Adipose tissue (tissue), 3 donors: ENCODE data around the gene GAL3ST2. TPM values are rescaled to one million over a fixed set of nuclear protein-coding genes. Genes with fewer than 3 reads are reported as not detected.
"Not testable (repeated sequence)": the region's sequence is repeated elsewhere in the genome, so short reads cannot be mapped to it uniquely, and the experiment has no call there.

Experiments
- H3K27ac ChIP-seq: one replicate; pipeline ENCODE4 v1.5.1; 2013; ENCODE audit warnings: low read depth, low read length
- WGBS, 3 donors: extraction: QIAGEN DNeasy Blood & Tissue Kit; methylation state at CpG; one replicate each; pipeline ENCODE4 v1.1.7; 2013; 5-methylcytosine and 5-hydroxymethylcytosine counted together
- polyA plus RNA-seq, 3 donors: library from polyadenylated mRNA; stranded (reverse); fragments of 200-250 nt; gene quantifications; one replicate each; pipeline ENCODE4 v1.2.3, GENCODE V29; 2013
- donor health status: healthy with polysubstance abuse.
- donor health status: Bipolar disorder and iron deficiency.
- donor health status: healthy.

Gene GAL3ST2
- polyA plus RNA-seq, 3 donors = 0.09 TPM; not detected in 2

DNA sequence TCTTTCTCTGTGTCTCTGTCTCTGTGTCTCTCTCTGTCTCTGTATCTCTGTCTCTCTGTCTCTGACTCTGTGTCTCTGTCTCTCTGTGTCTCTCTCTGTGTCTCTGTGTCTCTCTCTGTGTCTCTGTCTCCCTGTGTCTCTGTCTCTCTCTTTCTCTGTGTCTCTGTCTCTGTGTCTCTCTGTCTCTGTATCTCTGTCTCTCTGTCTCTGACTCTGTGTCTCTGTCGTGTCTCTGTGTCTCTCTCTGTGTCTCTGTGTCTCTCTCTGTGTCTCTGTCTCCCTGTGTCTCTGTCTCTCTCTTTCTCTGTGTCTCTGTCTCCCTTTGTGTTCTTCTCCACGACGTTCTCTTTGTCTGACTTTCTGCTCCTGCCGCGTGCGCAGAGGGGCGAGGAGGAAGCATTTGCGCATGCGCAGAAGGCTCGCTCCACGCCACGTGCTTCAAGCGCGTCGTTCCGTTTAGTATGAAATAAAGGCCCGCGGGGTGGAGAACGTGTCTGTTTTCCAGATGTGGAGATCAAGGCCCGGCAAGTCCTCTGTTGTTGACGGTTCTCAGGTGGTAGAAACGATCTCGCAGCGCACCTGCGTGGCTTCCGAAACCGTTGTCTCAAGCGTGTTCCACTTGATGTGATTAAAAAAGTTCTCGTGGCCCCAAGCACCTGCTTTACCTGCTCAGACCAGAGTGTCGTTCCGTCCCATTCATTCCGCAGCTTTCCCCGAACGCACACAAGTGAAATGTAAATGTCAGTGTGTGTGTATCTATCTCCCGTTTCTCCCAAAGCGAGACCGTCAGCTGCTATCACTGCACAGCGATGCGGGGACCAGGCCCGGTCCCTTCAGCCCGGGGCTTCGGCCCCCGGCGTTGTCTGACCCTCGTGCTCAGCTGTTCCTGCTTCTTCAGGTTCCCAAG is 47.2 kb downstream of the GAL3ST2 start:
- 82 to 92% (median 90%) methylated on average over 45 of the region's 45 CpGs for WGBS, 3 donors

DNA sequence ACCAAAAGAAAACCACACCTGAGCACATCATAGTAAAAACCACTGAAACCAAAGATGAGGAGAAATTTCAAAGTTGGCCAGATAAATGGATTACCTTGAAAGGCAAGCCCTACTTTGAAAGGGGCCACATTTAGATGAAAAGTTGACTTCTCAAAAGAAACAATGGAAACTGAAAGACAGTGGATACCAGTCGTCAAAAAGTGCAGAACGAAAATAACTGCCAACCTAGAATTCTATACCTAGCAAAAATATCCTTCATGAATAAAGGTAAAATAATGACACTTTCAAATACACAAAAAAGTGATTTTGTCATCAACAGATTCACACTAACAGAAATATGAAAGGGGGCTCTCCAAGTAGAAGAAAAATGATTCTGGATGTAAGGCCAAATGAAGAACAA is 50.8 kb downstream of the GAL3ST2 start:
- H3K27ac ChIP-seq = no peak overlapping the region
- WGBS, 3 donors = 81 to 90% (median 87%) methylated on average over 2 of the region's 2 CpGs

More for the DNA sequence above, 47.2 kb downstream of the GAL3ST2 start:
- H3K27ac ChIP-seq = not testable (repeated sequence)

DNA sequence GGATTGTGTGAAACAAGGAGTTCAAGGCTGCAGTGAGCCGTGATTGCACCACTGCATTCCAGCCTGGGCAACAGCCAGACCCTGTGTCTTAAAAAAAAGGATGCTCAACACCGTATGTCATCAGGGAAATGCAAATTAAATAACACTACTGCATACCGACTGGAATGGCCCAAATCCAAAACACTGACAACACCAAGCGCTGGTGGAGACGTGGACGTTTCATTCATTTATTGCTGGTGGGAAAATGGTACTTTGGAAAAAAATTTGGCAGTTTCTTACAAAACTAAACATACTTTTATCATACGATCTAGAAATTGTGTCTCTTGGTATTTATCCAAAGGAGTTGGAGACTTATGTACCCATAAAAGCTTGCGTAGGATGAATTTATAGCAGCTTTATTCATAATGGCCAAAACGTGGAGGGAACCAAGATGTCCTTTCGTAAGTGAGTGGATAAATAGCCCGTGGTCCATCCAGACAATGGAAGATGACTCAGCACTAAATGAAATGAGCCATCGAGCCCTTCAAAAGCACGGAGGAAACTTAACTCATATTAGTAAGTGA is 56.6 kb downstream of the GAL3ST2 start:
- no peak overlapping the region for H3K27ac ChIP-seq
- 38 to 53% (median 48%) methylated on average over 13 of the region's 13 CpGs for WGBS, 3 donors

GRCh38 chr2:241833756-241834526 is 57.3 kb downstream of the GAL3ST2 start:
- H3K27ac ChIP-seq = not testable (repeated sequence)
- 67 to 85% (median 82%) methylated on average over 25 to 28 of the region's 28 CpGs for WGBS, 3 donors

DNA sequence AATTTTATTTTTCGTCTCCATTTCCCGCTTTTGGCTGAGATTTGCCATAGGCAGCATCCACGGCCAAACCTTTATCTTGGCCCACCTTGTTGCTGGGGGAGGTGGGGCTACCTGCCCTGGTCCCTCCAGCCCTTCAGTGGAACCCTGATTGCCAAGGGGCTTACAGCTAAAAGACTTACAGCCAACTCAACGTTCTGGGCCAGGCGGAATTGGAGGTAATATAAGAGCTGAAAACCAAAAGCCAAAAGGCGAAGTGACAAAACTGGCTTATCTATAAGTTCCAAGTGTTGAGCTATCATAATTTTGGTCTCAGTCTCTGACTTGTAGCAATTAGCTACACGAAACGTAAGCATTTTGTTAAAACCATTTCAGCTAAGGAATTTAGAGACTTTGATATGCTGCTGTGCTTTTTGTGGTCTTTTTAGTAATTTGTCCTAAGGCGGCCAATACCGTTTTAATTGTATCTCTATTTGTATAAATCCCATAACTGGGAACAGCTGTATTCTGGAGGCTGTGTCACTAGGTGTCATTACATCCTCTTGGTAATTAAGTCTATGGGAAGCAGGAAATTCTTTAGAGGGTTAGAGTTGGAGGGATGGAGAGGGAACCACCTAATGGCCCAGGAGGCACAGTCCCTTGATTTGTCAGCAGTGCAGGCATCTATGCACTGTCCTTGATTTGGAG is 58.0 kb downstream of the GAL3ST2 start:
- no peak overlapping the region for H3K27ac ChIP-seq
- 84 to 92% (median 91%) methylated on average over 10 of the region's 10 CpGs for WGBS, 3 donors

DNA sequence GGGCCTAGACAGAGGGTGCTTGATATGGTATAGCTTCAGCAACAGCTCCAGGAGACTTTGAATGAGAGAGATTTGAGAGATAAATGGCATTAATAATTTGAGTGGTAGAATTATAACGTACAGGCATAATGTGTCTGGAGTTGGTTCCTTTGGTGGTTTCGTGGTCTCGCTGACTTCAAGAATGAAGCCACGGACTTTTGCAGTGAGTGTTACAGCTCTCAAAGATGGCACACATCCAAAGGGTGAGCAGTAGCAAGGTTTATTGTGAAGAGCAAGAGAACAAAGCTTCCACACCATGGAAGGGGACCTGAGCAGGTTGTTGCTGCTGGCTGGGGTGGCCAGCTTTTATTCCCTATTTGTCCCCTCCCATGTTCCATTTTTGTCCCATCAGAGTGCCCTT is 59.0 kb downstream of the GAL3ST2 start:
- no peak overlapping the region for H3K27ac ChIP-seq
- WGBS, 3 donors = 55 to 86% (median 62%) methylated on average over 4 of the region's 4 CpGs

- H3K27ac ChIP-seq = no peak overlapping the region
- 53 to 61% (median 54%) methylated on average over 6 of the region's 6 CpGs for WGBS, 3 donors
These were observed 59.7 kb downstream of the GAL3ST2 start for GRCh38 chr2:241836292-241836691.

DNA sequence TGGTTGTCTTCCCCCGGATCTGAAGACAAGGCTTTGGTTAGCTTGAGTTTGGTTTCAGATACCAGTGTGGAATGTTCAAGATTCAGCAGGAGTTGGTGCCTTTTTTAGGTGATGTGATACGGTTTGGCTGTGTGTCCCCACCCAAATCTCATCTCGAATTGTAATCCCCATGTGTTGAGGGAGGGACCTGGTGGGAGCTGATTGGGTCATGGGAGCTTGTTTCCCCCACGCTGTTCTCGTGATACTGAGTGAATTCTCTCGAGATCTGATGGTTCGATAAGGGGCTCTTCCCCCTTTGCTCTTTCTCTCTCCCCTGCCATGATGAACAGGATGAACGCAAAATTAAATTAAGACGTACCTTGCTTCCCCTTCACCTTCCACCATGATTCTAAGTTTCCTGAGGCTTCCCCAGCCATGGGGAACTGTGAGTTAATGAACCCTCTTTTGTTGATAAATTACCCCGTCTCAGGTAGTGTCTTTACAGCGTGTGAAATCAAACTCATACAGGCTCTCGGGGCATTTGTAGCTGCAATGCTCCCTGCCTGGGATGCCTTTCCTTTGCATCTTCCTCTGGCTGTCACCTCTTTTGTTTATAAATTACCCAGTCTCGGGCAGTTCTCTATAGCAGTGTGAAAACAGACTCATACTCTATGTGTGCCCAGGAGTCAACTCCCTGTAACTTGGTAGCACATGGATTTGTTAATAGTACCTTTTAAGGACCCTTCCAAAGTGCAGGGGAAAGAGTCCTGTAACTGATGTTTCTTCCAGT is 60.8 kb downstream of the GAL3ST2 start:
- H3K27ac ChIP-seq = no peak overlapping the region
- WGBS, 3 donors = 51 to 68% (median 63%) methylated on average over 13 of the region's 13 CpGs

GRCh38 chr2:241841181-241842066 is 64.8 kb downstream of the GAL3ST2 start:
- no peak overlapping the region for H3K27ac ChIP-seq
- 83 to 85% (median 84%) methylated on average over 28 of the region's 28 CpGs for WGBS, 3 donors

DNA sequence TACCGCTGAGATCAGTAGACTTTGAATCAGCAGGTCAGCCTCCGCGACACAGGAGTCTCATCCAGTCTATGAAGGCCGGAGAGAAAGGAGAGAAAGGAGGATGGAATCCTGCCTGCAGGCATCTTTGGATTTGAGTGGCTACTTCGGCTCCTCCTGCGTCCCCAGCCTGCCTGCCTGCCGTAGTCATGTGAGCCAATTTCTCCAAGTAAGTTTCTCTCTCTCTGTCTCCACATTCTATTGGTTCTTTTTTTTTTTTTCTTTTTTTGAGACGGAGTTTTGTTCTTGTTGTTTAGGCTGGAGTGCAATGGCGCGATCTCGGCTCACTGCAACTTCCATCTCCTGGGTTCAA is 65.4 kb downstream of the GAL3ST2 start:
- 81 to 86% (median 82%) methylated on average over 11 of the region's 11 CpGs for WGBS, 3 donors
- H3K27ac ChIP-seq = no peak overlapping the region

DNA sequence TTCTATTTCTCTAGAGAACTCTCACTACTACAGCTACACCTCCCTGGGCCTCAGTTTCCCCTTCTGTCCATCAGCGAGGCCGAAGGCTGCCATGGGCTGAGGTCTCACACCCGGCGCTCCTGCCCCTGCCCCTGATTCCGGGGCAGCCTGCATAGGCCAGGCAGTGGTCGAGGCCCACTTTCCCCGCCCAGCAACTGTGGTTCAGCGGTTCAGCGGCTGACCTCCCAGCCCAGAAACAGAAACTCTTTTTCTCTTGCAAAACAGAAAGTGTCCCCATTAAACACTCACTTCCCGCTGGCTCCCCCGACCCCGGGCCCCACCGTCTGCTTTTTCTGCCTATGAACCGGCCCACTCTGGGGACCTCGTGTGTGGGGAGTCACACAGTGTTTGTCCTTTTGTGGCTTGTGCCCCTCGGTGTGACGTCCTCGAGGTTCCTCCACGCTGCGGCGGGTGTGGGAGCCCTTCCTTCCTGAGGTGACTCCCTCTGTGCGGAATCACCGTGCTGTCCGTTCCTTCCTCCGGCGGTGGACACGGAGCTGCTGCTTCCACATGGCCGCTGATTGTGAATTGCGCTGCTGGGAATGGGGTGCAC is 66.1 kb downstream of the GAL3ST2 start:
- 30 to 58% (median 32%) methylated on average over 28 to 29 of the region's 29 CpGs for WGBS, 3 donors
- H3K27ac ChIP-seq = no peak overlapping the region

GRCh38 chr2:241843321-241844065 is 66.9 kb downstream of the GAL3ST2 start:
- peak overlapping the region; percentile 61 for H3K27ac ChIP-seq
- 40 to 83% (median 51%) methylated on average over 32 to 52 of the region's 52 CpGs for WGBS, 3 donors

GRCh38 chr2:241844066-241844728 is 67.6 kb downstream of the GAL3ST2 start:
- H3K27ac ChIP-seq = no peak overlapping the region
- WGBS, 3 donors = 4 to 7% (median 5%) methylated on average over 50 to 58 of the region's 65 CpGs

GRCh38 chr2:241844831-241845578 is 68.4 kb downstream of the GAL3ST2 start:
- WGBS, 3 donors = 63 to 89% (median 82%) methylated on average over 37 of the region's 37 CpGs
- H3K27ac ChIP-seq = no peak overlapping the region

GRCh38 chr2:241846406-241846805 is 69.8 kb downstream of the GAL3ST2 start:
- H3K27ac ChIP-seq = no peak overlapping the region
- WGBS, 3 donors = 88 to 90% (median 89%) methylated on average over 22 of the region's 22 CpGs
